ENCODE measurements around the gene GPC6. TPM values are rescaled to one million over a fixed set of nuclear protein-coding genes. Genes with fewer than 3 reads are reported as not detected.

The GPC6 gene
- total RNA-seq, 1 donor from 2014 or later = not detected

- DNase-seq (no peak), ATAC-seq (ENCODE audit: low read depth) (no peak)
- H3K27me3 Mint-ChIP-seq = no peaks in the 10 kb centered on the region
- intact Hi-C loops (cut with micrococcal nuclease) = no loop called here
- ChIA-PET CTCF (interaction anchor here (0.7 kb wide), 1 partner anchor 14 kb away, joined by 3 read pairs; no protein-coding TSS in a partner anchor), POLR2A (no interaction called here)
- H3K27ac Mint-ChIP-seq = no peak overlapping the region
- H3K4me1 Mint-ChIP-seq = no peaks in the 10 kb centered on the region
- no peak for TF ChIP-seq CTCF (IDR thresholded peaks at IDR 0.05)
- H3K36me3 Mint-ChIP-seq (ENCODE audit: low read depth) = no peaks in the 10 kb centered on the region
- H3K9me3 Mint-ChIP-seq = no peaks in the 10 kb centered on the region
- H3K4me3 Mint-ChIP-seq = no peak overlapping the region
These were observed 887.6 kb downstream of the GPC6 start for GRCh38 chr13:94114166-94114565.

DNA sequence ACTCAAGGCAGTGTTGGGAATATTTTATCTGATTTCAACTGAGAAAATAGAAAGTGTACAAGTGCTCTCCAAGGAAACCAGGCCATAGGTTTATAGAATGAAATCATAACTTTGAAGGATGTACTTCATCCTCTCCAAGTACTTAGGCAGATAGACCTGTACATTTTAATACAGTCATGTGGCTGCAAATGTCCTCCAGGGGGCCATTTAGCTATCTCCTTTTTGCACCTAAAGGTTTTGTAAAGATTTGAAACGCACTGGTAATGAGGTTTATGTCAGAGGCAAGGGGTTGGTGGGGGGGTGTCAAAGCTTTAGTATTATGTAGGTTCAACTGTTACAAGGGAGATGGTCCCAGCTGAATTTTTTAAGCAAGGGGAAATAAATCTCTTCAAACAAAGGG is 888.4 kb downstream of the GPC6 start:
- intact Hi-C loops (cut with micrococcal nuclease) = no loop called here
- H3K4me3 Mint-ChIP-seq = no peak overlapping the region
- no peaks in the 10 kb centered on the region for H3K36me3 Mint-ChIP-seq (ENCODE audit: low read depth)
- H3K27me3 Mint-ChIP-seq = no peaks in the 10 kb centered on the region
- H3K27ac Mint-ChIP-seq = no peak overlapping the region
- TF ChIP-seq CTCF (IDR thresholded peaks at IDR 0.05) = no peak
- no peak for ATAC-seq (ENCODE audit: low read depth)
- no peak for DNase-seq
- POLR2A ChIA-PET = no interaction called here
- CTCF ChIA-PET = no interaction called here
- no peaks in the 10 kb centered on the region for H3K4me1 Mint-ChIP-seq
- no peaks in the 10 kb centered on the region for H3K9me3 Mint-ChIP-seq

GRCh38 chr13:94119360-94119936 is 892.8 kb downstream of the GPC6 start:
- ChIA-PET CTCF (no interaction called here), POLR2A (no interaction called here)
- no peak for DNase-seq
- Mint-ChIP-seq H3K36me3 (ENCODE audit: low read depth) (no peaks in the 10 kb centered on the region), H3K4me3 (no peak overlapping the region), H3K27me3 (no peaks in the 10 kb centered on the region), H3K4me1 (no peaks in the 10 kb centered on the region), H3K27ac (no peak overlapping the region), H3K9me3 (no peaks in the 10 kb centered on the region)
- intact Hi-C loops (cut with micrococcal nuclease) = no loop called here
- no peak for ATAC-seq (ENCODE audit: low read depth)
- no peak for TF ChIP-seq CTCF (IDR thresholded peaks at IDR 0.05)

- intact Hi-C loops (cut with micrococcal nuclease) = no loop called here
- no peak for ATAC-seq (ENCODE audit: low read depth)
- CTCF ChIA-PET = no interaction called here
- Mint-ChIP-seq H3K27ac (no peak overlapping the region), H3K9me3 (no peaks in the 10 kb centered on the region), H3K4me3 (no peak overlapping the region), H3K4me1 (no peaks in the 10 kb centered on the region), H3K27me3 (no peaks in the 10 kb centered on the region), H3K36me3 (ENCODE audit: low read depth) (no peaks in the 10 kb centered on the region)
- DNase-seq = no peak
- POLR2A ChIA-PET = no interaction called here
- no peak for TF ChIP-seq CTCF (IDR thresholded peaks at IDR 0.05)
These were observed 894.3 kb downstream of the GPC6 start for GRCh38 chr13:94120878-94121277.

DNA sequence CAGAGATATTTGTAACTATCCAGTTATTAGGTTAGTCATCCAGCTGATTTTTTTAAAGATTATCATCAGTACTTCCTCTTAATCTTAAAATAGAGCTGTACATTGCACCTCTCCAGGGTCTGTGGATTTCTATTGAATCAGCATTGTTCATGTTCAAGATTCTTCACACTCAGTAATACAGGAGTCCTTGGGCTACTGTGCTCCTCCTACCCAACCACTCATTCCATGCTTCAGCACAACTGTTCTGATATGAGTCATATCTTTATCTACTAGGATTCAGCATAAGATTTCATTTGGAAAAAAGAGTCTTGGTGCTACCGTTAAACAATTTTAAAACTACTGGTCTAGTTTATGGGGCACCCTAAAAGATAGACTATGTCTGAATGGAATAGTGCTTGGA is 895.1 kb downstream of the GPC6 start:
- no peak overlapping the region for H3K27ac Mint-ChIP-seq
- no peaks in the 10 kb centered on the region for H3K36me3 Mint-ChIP-seq (ENCODE audit: low read depth)
- TF ChIP-seq CTCF (IDR thresholded peaks at IDR 0.05) = no peak
- intact Hi-C loops (cut with micrococcal nuclease) = no loop called here
- H3K27me3 Mint-ChIP-seq = no peaks in the 10 kb centered on the region
- no peaks in the 10 kb centered on the region for H3K4me1 Mint-ChIP-seq
- no peak for ATAC-seq (ENCODE audit: low read depth)
- CTCF ChIA-PET = no interaction called here
- POLR2A ChIA-PET = no interaction called here
- DNase-seq = no peak
- H3K4me3 Mint-ChIP-seq = no peak overlapping the region
- H3K9me3 Mint-ChIP-seq = no peaks in the 10 kb centered on the region
